Loucy (cell line): ENCODE measurements around the gene SCCPDH.

Source experiments
- EZH2phosphoT487 ChIP-seq: fragments of 200-600 bp; IDR thresholded peaks from 2 replicates; pipeline ENCODE4 v1.6.1; 2018; ENCODE audit warnings: antibody characterized with exemption, mild to moderate bottlenecking, moderate library complexity, borderline replicate concordance
- TF ChIP-seq, protein P1 (sequence below): fragments of 200-600 bp; sonication (generic); conservative IDR thresholded peaks from 2 replicates; pipeline ENCODE4 v1.5.1; 2014; ENCODE audit warnings: mild to moderate bottlenecking, antibody characterized with exemption, low read length

DNA sequence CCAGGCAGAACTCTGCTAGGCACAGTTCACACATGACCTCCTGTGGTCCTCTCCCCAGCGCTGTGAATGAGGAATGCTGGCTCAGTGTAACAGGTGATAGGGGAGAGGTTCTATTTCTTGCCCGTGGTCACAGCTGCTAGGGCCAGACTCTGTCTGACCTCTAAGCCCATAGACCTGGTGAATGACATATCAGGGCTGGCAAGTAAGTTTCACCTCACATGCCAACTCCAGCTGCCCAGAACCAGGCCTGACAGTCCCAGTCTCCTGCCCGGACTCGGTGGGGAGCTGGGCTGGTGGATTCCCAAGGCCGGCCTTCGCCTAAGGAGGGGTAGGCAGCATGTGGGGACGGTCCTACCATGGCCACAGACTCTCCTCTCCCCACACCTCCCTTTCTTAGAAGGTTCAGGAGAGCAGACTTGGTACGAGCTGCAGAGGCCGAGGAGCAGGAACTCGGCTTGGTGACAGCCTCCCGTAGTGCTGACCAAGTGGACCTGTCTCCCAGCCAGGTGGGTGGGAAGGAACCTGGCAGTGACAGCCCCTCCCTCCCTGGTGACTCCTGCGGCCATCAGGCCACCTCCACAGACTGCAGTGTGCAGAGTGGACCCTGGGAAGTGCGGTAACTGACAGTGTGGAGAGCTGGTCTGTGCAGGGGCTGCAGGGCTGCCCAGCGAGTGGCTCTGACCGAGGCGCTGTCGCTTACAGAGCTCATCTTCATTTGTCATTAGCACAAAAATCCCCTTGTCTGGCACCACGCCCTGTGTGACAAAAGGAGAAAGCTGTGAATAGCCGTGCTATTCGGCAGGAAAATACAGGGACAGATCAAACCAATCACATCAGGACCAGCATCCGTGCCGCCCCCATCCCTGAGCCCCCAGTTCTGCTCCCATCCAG is 74.6 kb downstream of the SCCPDH start:
- TF ChIP-seq EZH2phosphoT487: no peak
- TF ChIP-seq, protein P1, sequence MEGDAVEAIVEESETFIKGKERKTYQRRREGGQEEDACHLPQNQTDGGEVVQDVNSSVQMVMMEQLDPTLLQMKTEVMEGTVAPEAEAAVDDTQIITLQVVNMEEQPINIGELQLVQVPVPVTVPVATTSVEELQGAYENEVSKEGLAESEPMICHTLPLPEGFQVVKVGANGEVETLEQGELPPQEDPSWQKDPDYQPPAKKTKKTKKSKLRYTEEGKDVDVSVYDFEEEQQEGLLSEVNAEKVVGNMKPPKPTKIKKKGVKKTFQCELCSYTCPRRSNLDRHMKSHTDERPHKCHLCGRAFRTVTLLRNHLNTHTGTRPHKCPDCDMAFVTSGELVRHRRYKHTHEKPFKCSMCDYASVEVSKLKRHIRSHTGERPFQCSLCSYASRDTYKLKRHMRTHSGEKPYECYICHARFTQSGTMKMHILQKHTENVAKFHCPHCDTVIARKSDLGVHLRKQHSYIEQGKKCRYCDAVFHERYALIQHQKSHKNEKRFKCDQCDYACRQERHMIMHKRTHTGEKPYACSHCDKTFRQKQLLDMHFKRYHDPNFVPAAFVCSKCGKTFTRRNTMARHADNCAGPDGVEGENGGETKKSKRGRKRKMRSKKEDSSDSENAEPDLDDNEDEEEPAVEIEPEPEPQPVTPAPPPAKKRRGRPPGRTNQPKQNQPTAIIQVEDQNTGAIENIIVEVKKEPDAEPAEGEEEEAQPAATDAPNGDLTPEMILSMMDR: no peak
